CD14-positive monocyte (primary cell): ENCODE data around the gene ANGPTL8. TPM values are rescaled to one million over a fixed set of nuclear protein-coding genes. Genes with fewer than 3 reads are reported as not detected.

Source experiments
- DNase-seq, 3 donors: peaks; one replicate each; pipeline ENCODE4 v3.0.0-alpha.2; 2011 to 2022
- H2AFZ ChIP-seq: 2 replicates; pipeline ENCODE4 v1.6.0; 2012; ENCODE audit warnings: mild to moderate bottlenecking, low read depth, low read length, inconsistent platforms; ENCODE audit not compliant: insufficient read depth, poor library complexity, severe bottlenecking
- H3K27ac ChIP-seq, 2 donors: 1 replicate in 1 of 2; 2 replicates in 1 of 2; pipeline ENCODE4 v1.5.1; 2012 to 2013; ENCODE audit warnings: low read length in 2 of 2, control low read depth in 1 of 2, inconsistent platforms in 1 of 2, low read depth in 1 of 2, mild to moderate bottlenecking in 1 of 2
- H3K27me3 ChIP-seq, 2 donors: one replicate each; pipeline versions ENCODE4 v1.6.0 to v1.6.1; 2011 to 2013; ENCODE audit warnings: low read length in 2 of 2; ENCODE audit not compliant: control insufficient read depth in 2 of 2, insufficient read depth in 2 of 2
- H3K36me3 ChIP-seq, 2 donors: replicated peaks in 1 of 2; 1 replicate in 1 of 2; 2 replicates in 1 of 2; pipeline versions ENCODE4 v1.5.1 to v1.6.1; 2012 to 2013; ENCODE audit warnings: low read length in 2 of 2, control low read depth in 1 of 2, inconsistent platforms in 1 of 2, mild to moderate bottlenecking in 1 of 2; ENCODE audit not compliant: insufficient read depth in 2 of 2, control insufficient read depth in 1 of 2
- H3K4me1 ChIP-seq, 2 donors: 1 replicate in 1 of 2; 2 replicates in 1 of 2; pipeline versions ENCODE4 v1.5.1 to v1.6.1; 2012 to 2013; ENCODE audit warnings: low read length in 2 of 2, control low read depth in 1 of 2, inconsistent platforms in 1 of 2, mild to moderate bottlenecking in 1 of 2, moderate library complexity in 1 of 2; ENCODE audit not compliant: insufficient read depth in 2 of 2, control insufficient read depth in 1 of 2
- H3K4me2 ChIP-seq: replicated peaks from 2 replicates; pipeline ENCODE3; 2012; ENCODE audit warnings: low read length, moderate library complexity, mild to moderate bottlenecking; ENCODE audit not compliant: poor library complexity, severe bottlenecking; ENCODE audit errors: extremely low read depth
- H3K4me3 ChIP-seq, 3 experiments: fragments of 200-600 bp in 1 of 3; sonication (generic) in 1 of 3; replicated peaks in 1 of 3; 1 replicate in 2 of 3; 2 replicates in 1 of 3; pipeline ENCODE4 v1.5.1; 2011 to 2013; ENCODE audit warnings: low read length in 3 of 3, mild to moderate bottlenecking in 3 of 3, control low read depth in 2 of 3, low read depth in 2 of 3, inconsistent platforms in 1 of 3, moderate library complexity in 1 of 3
- H3K79me2 ChIP-seq: 2 replicates; pipeline ENCODE4 v1.6.0; 2012; ENCODE audit warnings: mild to moderate bottlenecking, control low read depth, inconsistent platforms, low read length, moderate library complexity; ENCODE audit not compliant: insufficient read depth
- H3K9ac ChIP-seq: 2 replicates; pipeline ENCODE4 v1.6.0; 2017; ENCODE audit warnings: low read length, mild to moderate bottlenecking; ENCODE audit not compliant: insufficient read depth, poor library complexity, severe bottlenecking
- H3K9me3 ChIP-seq, 2 donors: replicated peaks in 1 of 2; 1 replicate in 1 of 2; 2 replicates in 1 of 2; pipeline versions ENCODE4 v1.5.1 to v1.6.1; 2012 to 2013; ENCODE audit warnings: low read length in 2 of 2, control low read depth in 1 of 2; ENCODE audit not compliant: control insufficient read depth in 1 of 2, insufficient read depth in 1 of 2
- H4K20me1 ChIP-seq: 2 replicates; pipeline ENCODE4 v1.6.0; 2012; ENCODE audit warnings: mild to moderate bottlenecking, low read length, control low read depth, moderate library complexity; ENCODE audit not compliant: insufficient read depth
- H3K27ac Mint-ChIP-seq, 7 donors: one replicate each; pipeline ENCODE4 v1.8.0; 2020; ENCODE audit warnings: mild to moderate bottlenecking in 7 of 7, mixed read lengths in 7 of 7, moderate library complexity in 6 of 7, inconsistent platforms in 2 of 7
- H3K27me3 Mint-ChIP-seq, 3 donors: one replicate each; pipeline ENCODE4 v1.8.0; 2021 to 2022; ENCODE audit warnings: low read depth in 3 of 3, mild to moderate bottlenecking in 3 of 3, mixed read lengths in 3 of 3, moderate library complexity in 3 of 3, inconsistent platforms in 1 of 3
- H3K36me3 Mint-ChIP-seq, 2 donors: one replicate each; pipeline ENCODE4 v1.8.0; 2020; ENCODE audit warnings: mixed read lengths in 2 of 2, inconsistent platforms in 1 of 2, mild to moderate bottlenecking in 1 of 2
- H3K4me1 Mint-ChIP-seq: one replicate; pipeline ENCODE4 v1.8.0; 2020; ENCODE audit warnings: mild to moderate bottlenecking, mixed read lengths
- H3K4me3 Mint-ChIP-seq, 2 donors: one replicate each; pipeline ENCODE4 v1.8.0; 2020; ENCODE audit warnings: mild to moderate bottlenecking in 2 of 2, mixed read lengths in 2 of 2, moderate library complexity in 1 of 2
- H3K9me3 Mint-ChIP-seq, 7 donors: one replicate each; pipeline ENCODE4 v1.8.0; 2020 to 2022; ENCODE audit warnings: mixed read lengths in 7 of 7, mild to moderate bottlenecking in 6 of 7, moderate library complexity in 6 of 7, inconsistent platforms in 2 of 7
- CTCF ChIP-seq: fragments of 200-600 bp; IDR thresholded peaks from one replicate; pipeline ENCODE4 v1.8.0; 2022; ENCODE audit warnings: antibody characterized with exemption, mild to moderate bottlenecking
- WGBS: methylation state at CpG from one replicate; pipeline ENCODE4 v1.1.5; 2013; ENCODE audit warnings: missing lambda C conversion rate; ENCODE audit not compliant: insufficient coverage; 5-methylcytosine and 5-hydroxymethylcytosine counted together
- intact Hi-C, 2 donors: fragments of 100-400 bp; cut with micrococcal nuclease; formaldehyde crosslinking; loops; one replicate each; pipeline versions ENCODE4 v1.15.0 to v1.15.1; 2023
- polyA plus RNA-seq, 3 donors: library from polyadenylated mRNA; depleted of rRNA in 1 of 3; unstranded in 2 of 3; stranded (reverse) in 1 of 3; fragments of 300-500 nt in 2 of 3; fragments of >200 nt in 1 of 3; fragmentation: Illumina TruSeq in 2 of 3; gene quantifications; 1 replicate in 2 of 3; 2 replicates in 1 of 3; pipeline ENCODE4 v1.2.3, GENCODE V29; 2012 to 2021

Gene ANGPTL8
- polyA plus RNA-seq, 3 donors = not detected

DNA sequence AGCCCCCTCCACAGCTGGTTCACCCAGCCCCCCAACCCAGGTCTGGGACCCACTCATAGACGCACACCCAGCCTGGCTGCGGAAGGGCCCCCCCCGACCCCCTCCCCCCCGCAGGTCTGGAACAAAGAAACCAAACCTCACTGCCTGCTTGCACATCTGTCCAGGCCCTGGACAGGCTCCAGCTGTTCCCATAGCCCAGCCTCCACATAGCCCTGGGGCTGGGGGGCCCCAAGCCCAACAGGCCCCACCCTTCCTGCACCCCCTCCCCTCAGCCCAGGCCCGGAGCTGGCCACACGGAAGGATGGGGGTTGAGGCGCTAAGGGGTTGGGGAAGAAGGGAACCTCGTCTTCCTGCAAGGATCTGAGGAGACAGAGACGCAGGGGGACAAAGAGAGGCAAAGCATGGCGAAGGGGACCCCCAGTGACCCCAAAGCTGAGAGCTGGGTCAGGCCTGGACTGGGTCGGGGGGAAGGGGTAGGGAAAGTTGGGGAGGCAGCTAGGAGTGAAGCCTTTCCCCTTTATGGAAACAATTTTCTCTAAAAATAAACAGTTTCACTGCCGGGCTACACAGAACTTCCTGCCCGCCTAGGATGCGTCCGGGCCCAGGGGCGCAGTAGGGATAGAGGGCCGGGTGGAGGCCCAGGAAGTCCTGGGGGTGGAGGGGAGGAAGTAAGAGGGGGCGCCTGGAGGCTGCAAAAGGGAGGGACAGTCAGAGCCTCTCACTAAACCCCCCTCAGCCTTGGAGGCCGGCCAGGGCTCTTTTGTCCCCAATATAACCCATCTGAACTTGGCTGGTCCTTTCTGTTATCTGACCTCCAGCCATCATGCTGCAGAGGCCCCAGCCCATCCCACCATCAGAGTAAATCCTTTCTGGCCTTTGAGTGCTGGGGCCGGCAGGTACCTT, 44.5 kb upstream of the ANGPTL8 start:
- Mint-ChIP-seq H3K27ac (no peak overlapping the region), H3K4me3 (peak overlapping the region; percentile 9 to 55), H3K4me1 (peaks cover 29% of the 10 kb centered on the region), H3K36me3 (peaks cover 0 to 3% of the 10 kb centered on the region in 2 donors), H3K9me3 (peaks cover 0 to 11% (median 4%) of the 10 kb centered on the region in 7 donors), H3K27me3 (peaks cover 0 to 17% (median 6%) of the 10 kb centered on the region in 3 donors)
- Histone ChIP-seq H3K4me2 (peak overlapping the region; percentile 52), H3K36me3 (no peaks in the 10 kb centered on the region), H4K20me1 (no peaks in the 10 kb centered on the region), H3K4me3 (no peak overlapping the region), H3K27me3 (peaks cover 0 to 5% of the 10 kb centered on the region in 2 donors), H3K4me1 (peaks cover 22 to 36% of the 10 kb centered on the region in 2 donors), H3K9me3 (peaks cover 0 to 6% of the 10 kb centered on the region in 2 donors), H3K27ac (no peak overlapping the region), H3K9ac (peak overlapping the region; percentile 15), H3K79me2 (no peaks in the 10 kb centered on the region), H2AFZ (peak overlapping the region; percentile 56)
- WGBS = 55% methylated on average over 1 of the region's 20 CpGs
- intact Hi-C loops = loop anchor here in 1 of 2 donors (5.0 kb wide), 1 partner anchor 38 kb away; the partner anchor contains the start of gene SPC24
- DNase-seq = no peak
- no peak for TF ChIP-seq CTCF

GRCh38 chr19:11195681-11196080, 43.7 kb upstream of the ANGPTL8 start:
- Histone ChIP-seq H2AFZ (no peak overlapping the region), H3K79me2 (no peaks in the 10 kb centered on the region), H3K27ac (no peak overlapping the region), H4K20me1 (no peaks in the 10 kb centered on the region), H3K4me1 (peaks cover 22 to 36% of the 10 kb centered on the region in 2 donors), H3K36me3 (no peaks in the 10 kb centered on the region), H3K4me3 (no peak overlapping the region), H3K9me3 (peaks cover 0 to 6% of the 10 kb centered on the region in 2 donors), H3K4me2 (no peak overlapping the region), H3K27me3 (peaks cover 0 to 5% of the 10 kb centered on the region in 2 donors), H3K9ac (no peak overlapping the region)
- Mint-ChIP-seq H3K9me3 (peaks cover 0 to 11% (median 4%) of the 10 kb centered on the region in 7 donors), H3K4me1 (peaks cover 29% of the 10 kb centered on the region), H3K36me3 (peaks cover 0 to 3% of the 10 kb centered on the region in 2 donors), H3K27ac (peak overlapping the region in 1 of 7 donors; percentile 27), H3K27me3 (peaks cover 0 to 17% (median 4%) of the 10 kb centered on the region in 3 donors), H3K4me3 (peak overlapping the region in 1 of 2 donors; percentile 62)
- 91% methylated on average over 8 of the region's 12 CpGs for WGBS
- intact Hi-C loops = loop anchor here in 1 of 2 donors (5.0 kb wide), 1 partner anchor 38 kb away; the partner anchor contains the start of gene SPC24
- TF ChIP-seq CTCF = no peak
- DNase-seq = no peak
